ENCODE results near the gene HLA-C.

Gene HLA-C

DNA sequence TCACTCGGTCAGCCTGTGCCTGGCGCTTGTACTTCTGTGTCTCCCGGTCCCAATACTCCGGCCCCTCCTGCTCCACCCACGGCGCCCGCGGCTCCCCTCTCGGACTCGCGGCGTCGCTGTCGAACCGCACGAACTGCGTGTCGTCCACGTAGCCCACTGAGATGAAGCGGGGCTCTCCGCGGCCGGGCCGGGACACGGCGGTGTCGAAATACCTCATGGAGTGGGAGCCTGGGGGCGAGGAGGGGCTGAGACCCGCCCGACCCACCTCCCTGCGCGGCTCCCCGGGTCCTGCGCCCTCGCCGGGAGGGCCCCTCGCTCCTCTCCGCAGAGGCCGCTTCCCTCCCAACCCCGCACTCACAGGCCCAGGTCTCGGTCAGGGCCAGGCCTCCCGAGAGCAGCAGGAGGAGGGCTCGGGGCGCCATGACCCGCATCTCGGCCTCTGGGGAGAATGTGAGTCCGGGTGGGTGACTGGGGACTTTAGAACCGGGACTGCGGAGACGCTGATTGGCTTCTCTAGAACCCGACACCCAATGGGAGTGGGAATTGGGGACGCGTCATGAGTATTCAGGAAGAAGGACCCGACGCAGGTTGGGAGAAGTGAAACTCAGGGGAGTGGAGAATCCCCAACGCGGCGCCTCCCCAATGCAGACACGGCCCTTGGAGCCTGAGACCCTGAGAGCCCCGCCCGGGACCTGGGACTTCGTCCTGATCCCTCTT lies at the start of gene HLA-C:
Gene HLA-C (minus strand): TSS at position 452 of the 717 bp plus-strand sequence. CDS start 21 bp downstream, at position 431.
- peak within 1 kb of the TSS; percentile 88 for H3K27ac ChIP-seq (ENCODE audit: low read depth, low read length)
- peak within 1 kb of the TSS; percentile 83 for H3K9ac ChIP-seq (ENCODE audit: low read length)
- peak within 1 kb of the TSS; percentile 79 for H3K4me3 ChIP-seq (ENCODE audit: low read length)
- H3K27me3 ChIP-seq (ENCODE audit: control insufficient read depth, insufficient read depth, low read length): no peaks in the 10 kb centered on the region
- H3K4me1 ChIP-seq (ENCODE audit: control insufficient read depth, insufficient read depth, low read length): peaks cover 3% of the 10 kb centered on the region
- no peaks in the 10 kb centered on the region for H3K36me3 ChIP-seq (ENCODE audit: control insufficient read depth, insufficient read depth, low read length)

DNA sequence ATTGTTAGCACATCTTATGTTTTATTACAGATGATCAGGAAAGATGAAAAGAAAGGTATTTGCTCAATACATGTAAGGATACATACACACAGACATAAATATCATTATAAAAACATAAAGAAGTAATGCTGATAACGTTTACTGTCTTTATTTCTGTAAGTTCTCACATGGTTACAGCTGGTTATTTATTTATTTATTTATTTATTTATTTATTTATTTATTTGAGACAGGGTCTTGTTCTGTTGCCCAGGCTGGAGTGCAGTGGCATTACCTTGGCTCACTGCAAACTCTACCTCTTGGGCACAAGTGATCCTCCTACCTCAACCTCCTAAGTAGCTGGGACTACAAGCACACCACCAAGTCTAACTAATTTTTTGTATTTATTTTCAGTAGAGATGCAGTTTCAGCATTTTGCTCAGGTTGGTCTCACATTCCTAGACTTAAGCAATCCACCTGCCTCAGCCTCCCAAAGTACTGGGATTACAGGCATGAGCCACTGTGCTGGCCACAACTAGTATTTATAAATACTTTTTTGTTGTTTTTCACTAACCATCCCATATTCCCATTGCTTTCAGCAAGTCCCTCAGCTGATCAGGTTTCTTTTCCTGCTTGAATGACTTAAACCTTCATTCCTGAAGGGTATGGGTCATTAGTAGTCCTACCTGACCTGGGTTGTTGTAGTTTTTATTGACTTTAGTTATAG lies 49.3 kb upstream of the HLA-C start:
- Histone ChIP-seq H3K4me1 (ENCODE audit: control insufficient read depth, insufficient read depth, low read length) (no peaks in the 10 kb centered on the region), H3K36me3 (ENCODE audit: control insufficient read depth, insufficient read depth, low read length) (no peaks in the 10 kb centered on the region), H3K9ac (ENCODE audit: low read length) (no peak overlapping the region), H3K4me3 (ENCODE audit: low read length) (no peak overlapping the region), H3K27me3 (ENCODE audit: control insufficient read depth, insufficient read depth, low read length) (no peaks in the 10 kb centered on the region), H3K27ac (ENCODE audit: low read depth, low read length) (no peak overlapping the region)

DNA sequence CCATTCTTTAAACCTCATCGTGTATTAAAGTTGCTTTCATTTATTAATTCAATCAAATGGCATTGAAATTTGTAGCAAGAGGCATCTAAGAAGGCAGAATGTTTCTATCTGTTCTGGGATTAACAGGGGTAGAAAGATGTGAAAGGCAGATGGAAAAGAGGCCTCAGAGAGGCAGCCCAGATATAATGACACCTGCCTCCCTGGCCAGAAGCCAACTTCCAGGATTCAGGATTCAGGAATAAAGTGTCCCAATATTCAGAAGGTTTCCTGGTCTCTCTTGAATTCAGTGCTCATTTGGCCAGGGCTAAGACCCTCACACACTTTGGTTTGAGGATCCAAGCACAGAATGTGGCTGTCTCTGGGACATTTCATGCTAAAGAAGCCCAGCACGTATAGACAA lies 45.1 kb upstream of the HLA-C start:
- Histone ChIP-seq H3K27ac (ENCODE audit: low read depth, low read length) (no peak overlapping the region), H3K27me3 (ENCODE audit: control insufficient read depth, insufficient read depth, low read length) (no peaks in the 10 kb centered on the region), H3K4me1 (ENCODE audit: control insufficient read depth, insufficient read depth, low read length) (no peaks in the 10 kb centered on the region), H3K9ac (ENCODE audit: low read length) (no peak overlapping the region), H3K36me3 (ENCODE audit: control insufficient read depth, insufficient read depth, low read length) (no peaks in the 10 kb centered on the region), H3K4me3 (ENCODE audit: low read length) (no peak overlapping the region)

DNA sequence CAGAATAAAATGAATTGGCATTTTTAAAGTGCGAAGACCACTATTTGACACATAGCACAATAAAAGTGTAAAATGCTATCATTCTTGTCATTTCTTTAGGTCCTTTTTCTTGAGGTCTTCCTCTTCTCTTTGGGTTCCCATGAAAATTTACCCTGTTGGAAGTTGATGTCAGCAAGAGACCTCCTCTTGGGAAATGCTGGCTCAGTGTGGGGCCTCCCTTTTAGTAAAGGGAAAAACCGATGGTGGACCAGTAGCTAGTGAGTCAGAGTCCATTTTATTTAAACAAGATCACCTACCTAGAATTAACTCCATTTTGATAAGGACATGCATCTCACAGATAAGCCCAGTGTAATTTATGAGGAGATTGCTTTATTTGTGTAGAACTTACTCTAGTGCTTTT lies 37.7 kb upstream of the HLA-C start:
- no peak overlapping the region for H3K27ac ChIP-seq (ENCODE audit: low read depth, low read length)
- H3K4me3 ChIP-seq (ENCODE audit: low read length): no peak overlapping the region
- H3K9ac ChIP-seq (ENCODE audit: low read length): no peak overlapping the region
- H3K4me1 ChIP-seq (ENCODE audit: control insufficient read depth, insufficient read depth, low read length): no peaks in the 10 kb centered on the region
- no peaks in the 10 kb centered on the region for H3K36me3 ChIP-seq (ENCODE audit: control insufficient read depth, insufficient read depth, low read length)
- H3K27me3 ChIP-seq (ENCODE audit: control insufficient read depth, insufficient read depth, low read length): peaks cover 7% of the 10 kb centered on the region

DNA sequence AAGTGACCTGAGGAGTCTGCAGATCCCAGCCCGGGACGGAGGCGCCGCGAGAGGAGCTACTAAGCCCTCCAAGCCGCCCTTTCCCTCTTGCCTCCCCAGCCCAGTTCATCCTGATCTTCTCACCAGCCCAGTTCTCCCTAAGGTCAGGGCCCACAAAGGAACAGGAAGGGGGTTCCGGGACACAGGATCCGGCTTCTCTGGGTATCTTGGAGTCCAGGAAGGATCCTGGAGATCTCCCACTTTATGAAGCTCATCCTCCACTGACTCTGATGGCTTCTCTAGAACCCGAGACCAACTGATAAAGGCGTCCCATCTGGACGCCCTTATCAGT lies 36.9 kb upstream of the HLA-C start:
- H3K4me1 ChIP-seq (ENCODE audit: control insufficient read depth, insufficient read depth, low read length): no peaks in the 10 kb centered on the region
- peaks cover 7% of the 10 kb centered on the region for H3K27me3 ChIP-seq (ENCODE audit: control insufficient read depth, insufficient read depth, low read length)
- no peak overlapping the region for H3K9ac ChIP-seq (ENCODE audit: low read length)
- H3K4me3 ChIP-seq (ENCODE audit: low read length): peak overlapping the region; percentile 57
- H3K27ac ChIP-seq (ENCODE audit: low read depth, low read length): no peak overlapping the region
- H3K36me3 ChIP-seq (ENCODE audit: control insufficient read depth, insufficient read depth, low read length): no peaks in the 10 kb centered on the region

DNA sequence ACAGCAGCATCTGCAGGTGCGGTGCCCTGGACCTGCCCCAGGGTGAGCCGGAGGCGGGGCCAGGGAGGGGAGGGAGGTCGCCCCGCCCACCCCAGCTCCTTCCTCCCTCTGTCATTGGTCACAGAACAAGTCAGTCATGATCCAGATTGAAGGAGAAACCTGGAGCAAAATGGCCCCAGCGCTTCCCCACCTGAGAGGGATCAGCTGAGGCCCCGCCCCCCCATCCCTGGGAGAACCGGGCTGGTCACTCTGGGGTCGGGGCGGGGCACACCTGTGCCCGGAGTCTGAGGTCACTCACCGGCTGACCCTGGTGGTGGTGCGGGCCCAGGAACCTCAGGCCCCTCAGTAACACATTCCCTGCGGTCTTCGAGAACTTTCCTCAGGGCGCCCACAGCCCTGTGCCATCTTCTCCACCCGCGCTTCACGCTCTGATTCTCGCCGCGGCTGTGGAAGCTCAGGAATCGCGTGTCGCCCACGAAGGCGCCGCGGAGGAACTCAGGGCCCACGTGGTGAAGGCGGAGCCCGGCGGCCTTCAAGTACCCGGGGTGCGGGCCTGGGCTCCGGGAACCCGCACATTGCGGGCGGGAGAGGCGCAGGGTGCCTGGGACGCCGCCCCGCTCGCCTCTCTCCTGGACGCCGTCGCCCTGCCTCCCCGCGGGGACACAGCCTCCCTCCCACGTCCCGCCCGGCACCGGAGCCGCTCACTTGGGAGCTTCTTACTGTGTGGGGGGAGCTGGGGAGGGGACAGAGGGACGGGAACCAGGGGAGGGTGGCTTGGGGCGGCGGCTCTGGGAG lies 36.4 kb upstream of the HLA-C start:
- H3K27me3 ChIP-seq (ENCODE audit: control insufficient read depth, insufficient read depth, low read length): peaks cover 7% of the 10 kb centered on the region
- no peak overlapping the region for H3K9ac ChIP-seq (ENCODE audit: low read length)
- H3K27ac ChIP-seq (ENCODE audit: low read depth, low read length): no peak overlapping the region
- no peaks in the 10 kb centered on the region for H3K36me3 ChIP-seq (ENCODE audit: control insufficient read depth, insufficient read depth, low read length)
- H3K4me3 ChIP-seq (ENCODE audit: low read length): peak overlapping the region; percentile 57
- H3K4me1 ChIP-seq (ENCODE audit: control insufficient read depth, insufficient read depth, low read length): no peaks in the 10 kb centered on the region

DNA sequence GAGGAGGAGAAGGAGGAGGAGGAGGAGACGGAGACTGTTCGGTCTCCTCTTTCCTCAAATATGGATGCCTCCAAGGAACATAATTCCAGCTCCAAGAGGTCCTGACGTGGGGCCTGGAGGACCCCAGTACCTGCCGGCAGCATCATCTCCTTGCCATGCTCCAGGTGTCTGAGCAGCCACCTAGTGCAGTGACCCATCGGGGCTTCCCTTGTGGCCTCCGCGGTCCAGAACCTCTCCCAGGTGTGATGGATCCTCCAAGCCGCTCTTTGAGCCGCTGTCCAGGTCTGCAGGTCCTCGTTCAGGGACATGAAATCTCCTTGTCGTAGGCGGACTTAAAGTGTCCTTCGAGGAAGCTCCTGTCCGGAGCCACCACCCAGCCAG lies 35.8 kb upstream of the HLA-C start:
- Histone ChIP-seq H3K4me3 (ENCODE audit: low read length) (no peak overlapping the region), H3K36me3 (ENCODE audit: control insufficient read depth, insufficient read depth, low read length) (no peaks in the 10 kb centered on the region), H3K4me1 (ENCODE audit: control insufficient read depth, insufficient read depth, low read length) (no peaks in the 10 kb centered on the region), H3K27me3 (ENCODE audit: control insufficient read depth, insufficient read depth, low read length) (peaks cover 7% of the 10 kb centered on the region), H3K9ac (ENCODE audit: low read length) (no peak overlapping the region), H3K27ac (ENCODE audit: low read depth, low read length) (no peak overlapping the region)

DNA sequence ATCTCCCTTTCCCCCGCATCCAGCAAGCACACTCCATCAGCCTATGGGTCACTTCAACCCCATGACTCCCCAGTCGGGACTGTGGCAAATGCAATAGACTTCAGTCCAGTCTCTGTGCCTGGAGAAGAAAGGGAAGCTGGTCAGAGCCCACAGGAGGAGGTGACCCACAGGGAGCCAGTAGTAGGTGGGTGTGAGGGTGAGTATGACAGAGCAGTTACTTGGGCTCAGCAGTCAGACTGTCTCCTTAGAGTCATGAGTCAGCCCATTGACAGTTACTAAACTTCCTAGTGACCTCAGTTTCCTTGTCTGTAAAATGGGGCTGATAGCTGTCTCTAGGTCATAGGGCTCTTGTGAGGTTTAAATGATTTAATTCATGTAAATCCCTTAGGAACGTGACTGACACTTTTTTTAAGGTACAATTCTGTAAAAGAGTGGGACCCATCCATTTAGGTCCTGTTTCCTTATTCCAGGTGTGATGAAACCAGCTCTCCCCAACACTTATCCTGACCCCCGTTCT lies 33.9 kb upstream of the HLA-C start:
- Histone ChIP-seq H3K9ac (ENCODE audit: low read length) (no peak overlapping the region), H3K27ac (ENCODE audit: low read depth, low read length) (no peak overlapping the region), H3K4me3 (ENCODE audit: low read length) (no peak overlapping the region), H3K36me3 (ENCODE audit: control insufficient read depth, insufficient read depth, low read length) (no peaks in the 10 kb centered on the region), H3K27me3 (ENCODE audit: control insufficient read depth, insufficient read depth, low read length) (peaks cover 7% of the 10 kb centered on the region), H3K4me1 (ENCODE audit: control insufficient read depth, insufficient read depth, low read length) (no peaks in the 10 kb centered on the region)

DNA sequence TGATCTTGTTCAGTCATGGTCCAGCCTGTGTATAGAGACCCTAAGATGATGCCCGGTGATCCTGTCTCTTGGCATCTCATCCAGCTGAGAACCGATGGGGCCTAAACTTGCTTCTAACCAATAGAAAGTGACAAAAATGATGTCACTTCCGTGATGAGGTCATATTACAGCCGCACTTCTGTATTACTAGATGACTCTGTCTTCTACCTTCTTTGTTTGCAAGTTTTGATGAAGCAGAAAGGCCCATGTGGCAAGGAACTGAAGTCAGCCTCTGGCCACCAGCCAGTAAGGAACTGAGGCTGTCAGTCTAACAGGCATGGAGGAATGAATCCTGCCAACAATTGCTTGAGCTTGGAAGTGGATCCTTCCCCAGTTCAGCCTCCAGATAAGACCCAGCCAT lies 32.8 kb upstream of the HLA-C start:
- H3K9ac ChIP-seq (ENCODE audit: low read length): no peak overlapping the region
- H3K4me1 ChIP-seq (ENCODE audit: control insufficient read depth, insufficient read depth, low read length): no peaks in the 10 kb centered on the region
- H3K36me3 ChIP-seq (ENCODE audit: control insufficient read depth, insufficient read depth, low read length): no peaks in the 10 kb centered on the region
- no peak overlapping the region for H3K27ac ChIP-seq (ENCODE audit: low read depth, low read length)
- no peak overlapping the region for H3K4me3 ChIP-seq (ENCODE audit: low read length)
- H3K27me3 ChIP-seq (ENCODE audit: control insufficient read depth, insufficient read depth, low read length): peaks cover 7% of the 10 kb centered on the region

DNA sequence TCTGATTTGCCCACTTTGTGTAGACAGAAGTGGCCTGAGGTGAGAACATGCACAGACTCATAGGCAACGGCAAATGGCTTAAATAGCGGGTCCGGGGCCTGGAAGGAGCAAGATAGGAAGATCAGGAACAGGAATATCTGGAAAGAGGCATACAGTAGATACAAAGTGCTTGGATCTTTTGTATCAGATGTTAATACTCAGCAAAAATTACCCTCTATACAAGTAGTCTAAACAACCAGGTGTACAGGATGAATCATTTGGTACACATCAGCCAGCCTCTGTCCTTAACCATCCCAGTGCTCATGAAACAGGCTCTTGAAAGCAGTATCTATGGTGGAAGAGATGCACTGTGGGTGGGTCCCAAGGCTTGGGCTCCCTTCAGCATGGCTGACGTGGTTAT lies 28.9 kb upstream of the HLA-C start:
- H3K27ac ChIP-seq (ENCODE audit: low read depth, low read length): no peak overlapping the region
- no peak overlapping the region for H3K4me3 ChIP-seq (ENCODE audit: low read length)
- H3K4me1 ChIP-seq (ENCODE audit: control insufficient read depth, insufficient read depth, low read length): no peaks in the 10 kb centered on the region
- H3K27me3 ChIP-seq (ENCODE audit: control insufficient read depth, insufficient read depth, low read length): no peaks in the 10 kb centered on the region
- no peak overlapping the region for H3K9ac ChIP-seq (ENCODE audit: low read length)
- H3K36me3 ChIP-seq (ENCODE audit: control insufficient read depth, insufficient read depth, low read length): no peaks in the 10 kb centered on the region

DNA sequence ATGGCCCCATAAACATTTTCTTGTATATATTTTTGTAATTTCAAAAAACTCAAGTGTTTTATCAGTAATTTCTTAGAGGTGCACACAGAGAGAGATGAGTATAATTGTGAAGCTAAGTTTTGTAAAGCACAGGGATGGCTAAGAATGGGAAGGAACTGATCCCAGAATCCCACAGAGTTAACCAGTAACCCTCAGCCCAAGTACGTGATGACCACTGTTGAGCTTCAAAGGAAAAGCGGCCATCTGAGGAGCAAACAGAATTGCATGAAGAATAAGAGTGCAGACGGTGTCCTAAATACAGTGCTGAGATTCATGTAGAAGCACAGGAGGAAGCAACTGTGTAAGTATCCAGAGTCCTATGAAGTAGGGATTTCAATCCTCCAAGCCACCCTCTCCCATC lies 28.1 kb upstream of the HLA-C start:
- Histone ChIP-seq H3K27ac (ENCODE audit: low read depth, low read length) (no peak overlapping the region), H3K4me3 (ENCODE audit: low read length) (no peak overlapping the region), H3K36me3 (ENCODE audit: control insufficient read depth, insufficient read depth, low read length) (no peaks in the 10 kb centered on the region), H3K27me3 (ENCODE audit: control insufficient read depth, insufficient read depth, low read length) (no peaks in the 10 kb centered on the region), H3K9ac (ENCODE audit: low read length) (no peak overlapping the region), H3K4me1 (ENCODE audit: control insufficient read depth, insufficient read depth, low read length) (no peaks in the 10 kb centered on the region)

DNA sequence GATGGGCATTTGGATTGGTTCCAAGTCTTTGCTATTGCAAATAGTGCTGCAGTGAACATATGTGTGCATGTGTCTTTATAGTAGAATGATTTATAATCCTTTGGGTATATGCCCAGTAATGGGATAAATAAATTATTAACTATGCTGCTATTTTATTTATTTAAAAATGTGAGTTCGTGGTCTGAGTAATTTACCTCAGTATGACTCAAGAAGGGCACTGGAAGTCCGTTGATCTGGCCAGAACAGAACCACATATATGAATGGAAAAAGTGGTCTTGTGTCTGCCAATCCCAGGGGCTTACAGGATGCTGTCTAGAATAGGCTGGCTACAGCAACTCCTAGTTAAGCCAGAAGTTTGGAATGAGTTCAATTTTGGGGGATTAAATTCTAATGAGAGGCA lies 27.6 kb upstream of the HLA-C start:
- Histone ChIP-seq H3K4me1 (ENCODE audit: control insufficient read depth, insufficient read depth, low read length) (no peaks in the 10 kb centered on the region), H3K9ac (ENCODE audit: low read length) (no peak overlapping the region), H3K36me3 (ENCODE audit: control insufficient read depth, insufficient read depth, low read length) (no peaks in the 10 kb centered on the region), H3K27me3 (ENCODE audit: control insufficient read depth, insufficient read depth, low read length) (no peaks in the 10 kb centered on the region), H3K4me3 (ENCODE audit: low read length) (no peak overlapping the region), H3K27ac (ENCODE audit: low read depth, low read length) (no peak overlapping the region)
